Measurements from ENCODE around the gene EIF2B2.

GRCh38 chr14:75016815-75017214, 14.1 kb downstream of the EIF2B2 start:
- TF ChIP-seq, protein P1, sequence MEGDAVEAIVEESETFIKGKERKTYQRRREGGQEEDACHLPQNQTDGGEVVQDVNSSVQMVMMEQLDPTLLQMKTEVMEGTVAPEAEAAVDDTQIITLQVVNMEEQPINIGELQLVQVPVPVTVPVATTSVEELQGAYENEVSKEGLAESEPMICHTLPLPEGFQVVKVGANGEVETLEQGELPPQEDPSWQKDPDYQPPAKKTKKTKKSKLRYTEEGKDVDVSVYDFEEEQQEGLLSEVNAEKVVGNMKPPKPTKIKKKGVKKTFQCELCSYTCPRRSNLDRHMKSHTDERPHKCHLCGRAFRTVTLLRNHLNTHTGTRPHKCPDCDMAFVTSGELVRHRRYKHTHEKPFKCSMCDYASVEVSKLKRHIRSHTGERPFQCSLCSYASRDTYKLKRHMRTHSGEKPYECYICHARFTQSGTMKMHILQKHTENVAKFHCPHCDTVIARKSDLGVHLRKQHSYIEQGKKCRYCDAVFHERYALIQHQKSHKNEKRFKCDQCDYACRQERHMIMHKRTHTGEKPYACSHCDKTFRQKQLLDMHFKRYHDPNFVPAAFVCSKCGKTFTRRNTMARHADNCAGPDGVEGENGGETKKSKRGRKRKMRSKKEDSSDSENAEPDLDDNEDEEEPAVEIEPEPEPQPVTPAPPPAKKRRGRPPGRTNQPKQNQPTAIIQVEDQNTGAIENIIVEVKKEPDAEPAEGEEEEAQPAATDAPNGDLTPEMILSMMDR (IDR thresholded peaks at IDR 0.05): no peak
- no peak for TF ChIP-seq POLR2A (IDR thresholded peaks at IDR 0.05)

Data from adrenal gland (tissue), 5 donors.